OCI-LY1 (cell line): ENCODE results near the gene FRMD5.

Experiments used
- H2AFZ ChIP-seq: fragments of 200-600 bp; sonication (generic), shearing (Covaris generic); 2 replicates; pipeline ENCODE4 v1.6.0; 2014; ENCODE audit warnings: antibody characterized with exemption, mild to moderate bottlenecking, low read length
- H3F3A ChIP-seq: fragments of 200-600 bp; sonication (generic), shearing (Covaris generic); 2 replicates; pipeline ENCODE4 v1.6.0; 2014; ENCODE audit warnings: mild to moderate bottlenecking, antibody characterized with exemption, low read length, moderate library complexity; ENCODE audit not compliant: insufficient read depth
- H3K27ac ChIP-seq: fragments of 200-600 bp; sonication (generic); 2 replicates; pipeline ENCODE4 v1.5.1; 2014; ENCODE audit warnings: low read length, mixed run types, mild to moderate bottlenecking, low read depth; ENCODE audit not compliant: poor library complexity, severe bottlenecking
- H3K27me3 ChIP-seq: fragments of 200-600 bp; sonication (generic); 2 replicates; pipeline ENCODE4 v1.6.0; 2014; ENCODE audit warnings: antibody characterized with exemption, mild to moderate bottlenecking, low read length, moderate library complexity; ENCODE audit not compliant: insufficient read depth
- H3K36me3 ChIP-seq: fragments of 200-600 bp; sonication (generic); 2 replicates; pipeline ENCODE4 v1.6.1; 2014; ENCODE audit warnings: mild to moderate bottlenecking, antibody characterized with exemption, low read length, moderate library complexity, mixed read lengths; ENCODE audit not compliant: insufficient read depth
- H3K4me1 ChIP-seq: fragments of 200-600 bp; sonication (generic); 2 replicates; pipeline ENCODE4 v1.5.1; 2014; ENCODE audit warnings: mild to moderate bottlenecking, low read length, moderate library complexity; ENCODE audit not compliant: insufficient read depth, severe bottlenecking
- H3K4me2 ChIP-seq: fragments of 200-600 bp; sonication (generic), shearing (Covaris generic); 2 replicates; pipeline ENCODE4 v1.6.1; 2014; ENCODE audit warnings: low read length
- H3K4me3 ChIP-seq: fragments of 200-600 bp; sonication (generic); 2 replicates; pipeline ENCODE4 v1.5.1; 2014; ENCODE audit warnings: low read length, low read depth, mild to moderate bottlenecking, mixed read lengths; ENCODE audit not compliant: poor library complexity, severe bottlenecking
- H3K79me2 ChIP-seq: fragments of 200-600 bp; shearing (Covaris generic); 2 replicates; pipeline ENCODE4 v1.6.1; 2016; ENCODE audit warnings: mixed run types, low read length, mixed read lengths; ENCODE audit not compliant: insufficient read depth
- H3K9ac ChIP-seq: fragments of 200-600 bp; sonication (generic), shearing (Covaris generic); 2 replicates; pipeline ENCODE4 v1.6.1; 2014; ENCODE audit warnings: mild to moderate bottlenecking, low read length, mixed read lengths
- H3K9me2 ChIP-seq: fragments of 200-600 bp; sonication (generic), shearing (Covaris generic); 2 replicates; pipeline ENCODE4 v1.6.1; 2014; ENCODE audit warnings: low read depth, mild to moderate bottlenecking, low read length, mixed read lengths
- H3K9me3 ChIP-seq: fragments of 200-600 bp; shearing (Covaris generic); 2 replicates; pipeline ENCODE4 v1.6.1; 2014; ENCODE audit warnings: low read length, mixed read lengths
- H4K20me1 ChIP-seq: fragments of 200-600 bp; sonication (generic), shearing (Covaris generic); 2 replicates; pipeline ENCODE4 v1.6.0; 2016; ENCODE audit warnings: mild to moderate bottlenecking, low read length; ENCODE audit not compliant: insufficient read depth
- CTCF ChIP-seq: fragments of 200-600 bp; sonication (generic), shearing (Covaris generic); IDR thresholded peaks from 2 replicates; pipeline ENCODE4 v1.5.1; 2017; ENCODE audit warnings: mild to moderate bottlenecking, antibody characterized with exemption, low read length, moderate library complexity, mixed read lengths
- EZH2 ChIP-seq: fragments of 200-600 bp; sonication (generic), shearing (Covaris generic); IDR thresholded peaks from 2 replicates; pipeline ENCODE4 v1.8.0; 2017; ENCODE audit warnings: borderline replicate concordance, mixed run types, mild to moderate bottlenecking, antibody characterized with exemption, low read length, moderate library complexity, mixed read lengths

The FRMD5 gene

GRCh38 chr15:43975770-43976169 lies 219.3 kb downstream of the FRMD5 start:
- no peak overlapping the region for H3K27ac ChIP-seq
- no peaks in the 10 kb centered on the region for H3K27me3 ChIP-seq
- H3K4me3 ChIP-seq = no peak overlapping the region
- H4K20me1 ChIP-seq = no peaks in the 10 kb centered on the region
- no peak overlapping the region for H3K9ac ChIP-seq
- H3K4me2 ChIP-seq = no peak overlapping the region
- no peaks in the 10 kb centered on the region for H3K9me3 ChIP-seq
- no peak overlapping the region for H2AFZ ChIP-seq
- H3K4me1 ChIP-seq = no peaks in the 10 kb centered on the region
- TF ChIP-seq EZH2 = no peak
- TF ChIP-seq CTCF = no peak
- no peaks in the 10 kb centered on the region for H3K9me2 ChIP-seq
- H3F3A ChIP-seq = no peaks in the 10 kb centered on the region
- H3K36me3 ChIP-seq = no peaks in the 10 kb centered on the region
- no peaks in the 10 kb centered on the region for H3K79me2 ChIP-seq

GRCh38 chr15:43975326-43975725 lies 219.7 kb downstream of the FRMD5 start:
- Histone ChIP-seq H3K4me3 (no peak overlapping the region), H3K27ac (no peak overlapping the region), H3K9me2 (no peaks in the 10 kb centered on the region), H2AFZ (no peak overlapping the region), H3F3A (no peaks in the 10 kb centered on the region), H4K20me1 (no peaks in the 10 kb centered on the region), H3K4me1 (no peaks in the 10 kb centered on the region), H3K4me2 (no peak overlapping the region), H3K36me3 (no peaks in the 10 kb centered on the region), H3K9me3 (no peaks in the 10 kb centered on the region), H3K27me3 (no peaks in the 10 kb centered on the region), H3K79me2 (no peaks in the 10 kb centered on the region), H3K9ac (no peak overlapping the region)
- TF ChIP-seq CTCF (no peak), EZH2 (no peak)

- TF ChIP-seq CTCF (no peak), EZH2 (no peak)
- no peaks in the 10 kb centered on the region for H3K9me2 ChIP-seq
- no peak overlapping the region for H3K4me2 ChIP-seq
- no peaks in the 10 kb centered on the region for H3K36me3 ChIP-seq
- no peaks in the 10 kb centered on the region for H3F3A ChIP-seq
- H3K9me3 ChIP-seq = no peaks in the 10 kb centered on the region
- no peaks in the 10 kb centered on the region for H3K79me2 ChIP-seq
- no peak overlapping the region for H3K27ac ChIP-seq
- no peak overlapping the region for H3K9ac ChIP-seq
- H3K4me3 ChIP-seq = no peak overlapping the region
- H2AFZ ChIP-seq = no peak overlapping the region
- no peaks in the 10 kb centered on the region for H4K20me1 ChIP-seq
- no peaks in the 10 kb centered on the region for H3K27me3 ChIP-seq
- no peaks in the 10 kb centered on the region for H3K4me1 ChIP-seq
Measured at GRCh38 chr15:43974852-43975251, 220.2 kb downstream of the FRMD5 start.
